ENCODE data around the gene BRCC3. TPM values are rescaled to one million over a fixed set of nuclear protein-coding genes. Genes with fewer than 3 reads are reported as not detected.
A peak's percentile ranks its signal among the peaks of the same experiment; 100 is the strongest.

BRCC3 gene
- total RNA-seq, 2 experiments from 2014 or later = 12.6 to 12.8 TPM

DNA sequence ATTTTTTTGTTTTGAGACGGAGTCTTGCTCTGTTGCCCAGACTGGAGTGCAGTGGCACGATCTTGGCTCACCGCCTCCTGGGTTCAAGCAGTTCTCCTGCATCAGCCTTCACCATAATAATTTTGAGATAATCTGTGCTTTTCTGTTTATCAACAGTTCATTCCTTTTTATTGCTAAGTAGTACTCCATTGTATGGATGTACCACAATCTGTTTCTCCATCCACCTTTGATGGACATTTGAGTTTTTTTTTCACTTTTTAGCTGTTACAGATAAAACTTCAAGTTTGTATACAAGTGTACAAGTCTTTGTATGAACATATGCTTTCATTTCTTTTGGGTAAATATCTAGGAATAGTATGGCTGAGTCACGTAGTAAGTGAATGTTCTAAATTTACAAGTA, 35.6 kb upstream of the BRCC3 start:
- ChIA-PET POLR2A (no interaction called here), CTCF (no interaction called here)
- Histone ChIP-seq H3K36me3 (ENCODE audit: insufficient read depth, low read length) (peaks cover 20% of the 10 kb centered on the region), H3K4me3 (ENCODE audit: low read length) (no peak overlapping the region), H3K9me3 (ENCODE audit: control insufficient read depth in 1 of 2, insufficient read depth in 1 of 2, low read length in 2 of 2) (no peaks in the 10 kb centered on the region), H3K4me1 (ENCODE audit: insufficient read depth, low read length) (no peaks in the 10 kb centered on the region), H3K27me3 (ENCODE audit: control insufficient read depth in 1 of 2, insufficient read depth in 2 of 2, low read length in 2 of 2) (no peaks in the 10 kb centered on the region), H3K27ac (ENCODE audit: low read depth in 1 of 2, low read length in 2 of 2) (no peak overlapping the region)
- peaks cover 42% of the 10 kb centered on the region for H3K4me1 Mint-ChIP-seq (ENCODE audit: low read depth)
- H3K27ac Mint-ChIP-seq = no peak overlapping the region
- DNase-seq = no peak
- H3K4me3 Mint-ChIP-seq = no peak overlapping the region
- no peaks in the 10 kb centered on the region for H3K9me3 Mint-ChIP-seq
- ATAC-seq (ENCODE audit: poor library complexity) = no peak
- intact Hi-C loops (cut with DNase I, micrococcal nuclease) = no loop called here
- H3K36me3 Mint-ChIP-seq (ENCODE audit: low read depth) = peaks cover 62% of the 10 kb centered on the region
- H3K27me3 Mint-ChIP-seq = no peaks in the 10 kb centered on the region
- TF ChIP-seq, protein P1, sequence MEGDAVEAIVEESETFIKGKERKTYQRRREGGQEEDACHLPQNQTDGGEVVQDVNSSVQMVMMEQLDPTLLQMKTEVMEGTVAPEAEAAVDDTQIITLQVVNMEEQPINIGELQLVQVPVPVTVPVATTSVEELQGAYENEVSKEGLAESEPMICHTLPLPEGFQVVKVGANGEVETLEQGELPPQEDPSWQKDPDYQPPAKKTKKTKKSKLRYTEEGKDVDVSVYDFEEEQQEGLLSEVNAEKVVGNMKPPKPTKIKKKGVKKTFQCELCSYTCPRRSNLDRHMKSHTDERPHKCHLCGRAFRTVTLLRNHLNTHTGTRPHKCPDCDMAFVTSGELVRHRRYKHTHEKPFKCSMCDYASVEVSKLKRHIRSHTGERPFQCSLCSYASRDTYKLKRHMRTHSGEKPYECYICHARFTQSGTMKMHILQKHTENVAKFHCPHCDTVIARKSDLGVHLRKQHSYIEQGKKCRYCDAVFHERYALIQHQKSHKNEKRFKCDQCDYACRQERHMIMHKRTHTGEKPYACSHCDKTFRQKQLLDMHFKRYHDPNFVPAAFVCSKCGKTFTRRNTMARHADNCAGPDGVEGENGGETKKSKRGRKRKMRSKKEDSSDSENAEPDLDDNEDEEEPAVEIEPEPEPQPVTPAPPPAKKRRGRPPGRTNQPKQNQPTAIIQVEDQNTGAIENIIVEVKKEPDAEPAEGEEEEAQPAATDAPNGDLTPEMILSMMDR (IDR thresholded peaks at IDR 0.05) = no peak

DNA sequence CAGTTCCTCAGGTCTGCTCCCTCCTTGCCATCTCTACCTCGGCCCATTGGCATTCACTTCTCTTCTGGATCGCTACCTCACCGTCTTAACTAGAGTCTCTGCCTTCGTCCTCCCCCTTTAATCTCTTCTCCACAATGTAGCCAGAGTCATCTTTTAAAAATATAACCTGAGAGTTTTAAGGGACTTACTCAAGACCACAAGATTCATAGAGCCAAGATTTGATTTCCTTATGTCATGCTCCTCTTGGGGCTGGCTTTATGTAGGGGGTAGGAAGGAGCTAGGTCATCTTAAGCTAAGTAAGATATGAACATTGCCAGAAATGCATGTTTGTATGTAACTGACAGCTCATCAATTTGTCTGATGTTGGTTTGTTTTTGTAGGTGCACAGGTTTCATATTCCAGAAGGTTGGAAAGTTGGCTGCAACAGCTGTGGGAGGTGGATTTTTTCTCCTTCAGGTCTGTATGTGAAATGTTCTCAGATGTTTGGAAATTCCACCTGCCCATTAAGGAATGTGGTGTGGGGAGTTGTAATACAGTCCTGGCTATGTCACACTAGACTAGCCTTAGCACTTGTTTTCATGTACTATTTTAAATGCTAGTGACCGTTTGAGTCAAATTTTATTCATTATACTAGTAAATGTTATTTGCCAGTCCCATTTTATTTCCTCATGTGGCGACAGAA, 25.0 kb upstream of the BRCC3 start:
- Histone ChIP-seq H3K27me3 (ENCODE audit: control insufficient read depth in 1 of 2, insufficient read depth in 2 of 2, low read length in 2 of 2) (no peaks in the 10 kb centered on the region), H3K27ac (ENCODE audit: low read depth in 1 of 2, low read length in 2 of 2) (no peak overlapping the region), H3K9me3 (ENCODE audit: control insufficient read depth in 1 of 2, insufficient read depth in 1 of 2, low read length in 2 of 2) (no peaks in the 10 kb centered on the region), H3K4me1 (ENCODE audit: insufficient read depth, low read length) (peaks cover 3% of the 10 kb centered on the region), H3K36me3 (ENCODE audit: insufficient read depth, low read length) (peaks cover 14% of the 10 kb centered on the region), H3K4me3 (ENCODE audit: low read length) (no peak overlapping the region)
- DNase-seq (no peak), ATAC-seq (ENCODE audit: poor library complexity) (no peak)
- TF ChIP-seq, protein P1 (IDR thresholded peaks at IDR 0.05) = no peak
- Mint-ChIP-seq H3K4me3 (no peak overlapping the region), H3K27ac (peak overlapping the region; percentile 64), H3K9me3 (no peaks in the 10 kb centered on the region), H3K4me1 (ENCODE audit: low read depth) (peaks cover 38% of the 10 kb centered on the region), H3K27me3 (no peaks in the 10 kb centered on the region), H3K36me3 (ENCODE audit: low read depth) (peaks cover 61% of the 10 kb centered on the region)
- intact Hi-C loops (cut with DNase I, micrococcal nuclease) = no loop called here
- CTCF ChIA-PET = no interaction called here
- POLR2A ChIA-PET = no interaction called here

DNA sequence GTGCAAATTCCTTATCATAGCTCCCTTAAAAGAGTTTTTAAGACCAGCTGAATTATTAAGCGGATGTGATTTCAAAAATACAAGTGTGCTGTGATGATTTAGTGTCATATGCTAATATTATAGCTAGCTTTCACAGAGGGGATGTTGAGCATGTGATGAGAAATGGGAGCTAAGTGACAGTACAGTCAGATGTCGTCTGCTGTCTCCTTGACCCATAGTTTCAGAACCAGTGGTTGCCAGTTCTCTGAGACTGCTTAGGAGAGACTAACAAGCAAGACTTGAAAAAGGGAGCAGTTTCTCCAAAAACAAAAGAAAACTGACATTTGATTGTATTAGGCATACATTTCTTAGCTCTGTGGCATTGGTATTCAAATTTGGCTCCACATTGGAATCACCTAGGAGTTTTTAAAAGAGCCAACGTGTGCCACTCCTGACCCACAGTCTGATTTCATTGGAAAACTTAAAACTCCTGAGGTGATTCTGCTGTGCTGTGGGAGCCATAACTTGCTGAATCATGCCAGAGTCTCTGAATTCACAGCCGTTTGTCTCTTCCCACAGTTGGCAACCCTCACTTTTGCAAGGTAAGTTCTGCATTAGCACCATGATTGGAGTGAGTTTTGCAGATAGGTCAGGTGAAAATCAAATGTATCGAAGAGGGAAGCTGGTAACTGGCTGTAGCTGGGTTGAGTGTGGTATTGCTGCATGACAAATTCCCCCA, 24.3 kb upstream of the BRCC3 start:
- Mint-ChIP-seq H3K4me1 (ENCODE audit: low read depth) (peaks cover 42% of the 10 kb centered on the region), H3K27me3 (no peaks in the 10 kb centered on the region), H3K36me3 (ENCODE audit: low read depth) (peaks cover 65% of the 10 kb centered on the region), H3K27ac (no peak overlapping the region), H3K9me3 (no peaks in the 10 kb centered on the region), H3K4me3 (no peak overlapping the region)
- Histone ChIP-seq H3K27me3 (ENCODE audit: control insufficient read depth in 1 of 2, insufficient read depth in 2 of 2, low read length in 2 of 2) (no peaks in the 10 kb centered on the region), H3K9me3 (ENCODE audit: control insufficient read depth in 1 of 2, insufficient read depth in 1 of 2, low read length in 2 of 2) (no peaks in the 10 kb centered on the region), H3K27ac (ENCODE audit: low read depth in 1 of 2, low read length in 2 of 2) (no peak overlapping the region), H3K4me1 (ENCODE audit: insufficient read depth, low read length) (peaks cover 3% of the 10 kb centered on the region), H3K36me3 (ENCODE audit: insufficient read depth, low read length) (peaks cover 18% of the 10 kb centered on the region), H3K4me3 (ENCODE audit: low read length) (no peak overlapping the region)
- ChIA-PET POLR2A (no interaction called here), CTCF (no interaction called here)
- TF ChIP-seq, protein P1 (IDR thresholded peaks at IDR 0.05) = no peak
- ATAC-seq (ENCODE audit: poor library complexity) (no peak), DNase-seq (no peak)
- intact Hi-C loops (cut with DNase I, micrococcal nuclease) = no loop called here
